Activated CD8-positive, alpha-beta memory T cell treated with anti-CD3 and anti-CD28 coated beads, Interleukin-2, amount 50 U/mL, for 1 hour (primary cell): ENCODE results near the gene ALX1.

Experiments
- DNase-seq: peaks from one replicate; pipeline ENCODE4 v3.0.0-alpha.2; 2020; ENCODE audit errors: extremely low read depth

Gene ALX1

GRCh38 chr12:85280165-85280983 is at the start of gene ALX1:
Gene ALX1 (plus strand): TSS chr12:85280220. CDS start chr12:85280262, 42 bp downstream.
- no peak for DNase-seq

- no peak for DNase-seq
These were observed 42.7 kb upstream of the ALX1 start for GRCh38 chr12:85237327-85237726.

DNA sequence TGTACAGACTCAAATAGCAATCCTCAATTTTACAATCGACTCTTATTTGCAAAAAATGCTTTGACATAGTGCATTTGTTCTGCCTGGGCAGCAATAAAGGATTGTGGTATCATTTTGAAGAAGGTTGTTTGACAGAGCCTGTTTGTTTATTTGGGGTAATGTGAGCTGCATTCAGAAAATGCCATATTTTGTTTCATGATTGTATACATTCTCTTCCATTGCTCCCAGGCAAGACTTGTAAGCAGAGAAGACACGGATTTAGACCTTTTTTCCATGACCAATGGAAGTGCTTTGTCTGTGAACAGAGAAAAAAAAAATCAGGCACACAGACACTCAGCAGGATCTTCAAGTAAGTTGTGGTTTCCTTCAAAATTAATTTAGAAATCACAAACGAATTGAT is 35.5 kb upstream of the ALX1 start:
- no peak for DNase-seq

DNA sequence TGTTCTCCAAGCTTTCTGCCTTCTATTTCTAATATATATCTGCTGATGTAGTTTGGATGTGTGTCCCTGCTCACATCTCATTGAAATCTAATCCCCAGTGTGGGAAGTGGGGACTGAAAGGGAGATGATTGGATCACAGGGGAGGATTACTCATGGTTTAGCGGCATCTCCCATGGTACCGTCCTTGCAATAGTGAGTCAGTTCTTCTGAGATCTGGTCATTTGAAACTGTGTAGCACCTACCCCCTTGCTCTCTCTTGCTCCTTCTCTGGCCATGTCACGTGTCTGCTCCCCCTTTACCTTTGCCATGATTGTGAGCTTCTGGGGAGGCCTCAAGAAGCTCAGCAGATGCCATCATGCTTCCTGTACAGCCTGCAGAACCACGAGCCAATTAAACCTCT is 26.2 kb upstream of the ALX1 start:
- no peak for DNase-seq

DNA sequence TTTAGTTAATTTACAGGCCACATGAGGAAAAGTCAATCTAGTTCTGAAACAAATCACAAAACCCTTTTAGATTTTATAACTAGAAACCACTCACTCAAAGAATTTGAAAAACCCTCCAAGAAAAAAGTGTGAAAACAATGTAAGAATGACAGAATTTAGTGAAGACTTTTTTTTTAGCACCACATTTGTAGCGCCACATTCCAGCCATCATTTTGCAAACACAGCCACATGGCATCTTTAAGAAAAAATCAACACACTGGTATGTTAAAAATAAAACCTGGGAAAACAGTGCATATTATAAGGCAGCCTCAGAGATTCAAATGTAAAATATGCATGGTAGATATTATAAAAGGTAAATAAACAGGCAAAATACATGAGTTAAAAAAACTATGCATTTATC is 22.3 kb upstream of the ALX1 start:
- DNase-seq: no peak

- no peak for DNase-seq
These were observed 19.6 kb upstream of the ALX1 start for GRCh38 chr12:85260447-85260846.

DNA sequence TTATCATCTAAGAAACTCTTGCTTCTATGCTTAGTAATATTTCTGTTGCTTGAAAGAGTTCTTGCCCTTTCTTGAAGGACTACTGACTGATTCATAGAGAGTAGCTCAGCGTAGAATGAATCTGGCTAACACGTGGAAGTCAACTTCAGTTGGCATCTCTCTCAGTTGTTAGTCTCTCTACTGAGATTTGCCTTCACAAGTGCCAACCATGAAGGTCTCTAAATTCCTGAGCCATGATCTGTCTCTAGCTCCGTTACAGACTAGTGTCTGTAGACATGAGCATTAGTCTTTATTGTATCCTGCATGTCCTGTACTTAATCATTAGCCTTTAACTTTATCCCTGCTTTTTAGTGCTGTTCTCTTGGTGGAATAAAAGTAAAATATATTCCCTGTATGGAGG is 19.1 kb upstream of the ALX1 start:
- no peak for DNase-seq

GRCh38 chr12:85266356-85266755 is 13.7 kb upstream of the ALX1 start:
- DNase-seq: no peak

- no peak for DNase-seq
These were observed 6.4 kb upstream of the ALX1 start for GRCh38 chr12:85273381-85274314.

DNA sequence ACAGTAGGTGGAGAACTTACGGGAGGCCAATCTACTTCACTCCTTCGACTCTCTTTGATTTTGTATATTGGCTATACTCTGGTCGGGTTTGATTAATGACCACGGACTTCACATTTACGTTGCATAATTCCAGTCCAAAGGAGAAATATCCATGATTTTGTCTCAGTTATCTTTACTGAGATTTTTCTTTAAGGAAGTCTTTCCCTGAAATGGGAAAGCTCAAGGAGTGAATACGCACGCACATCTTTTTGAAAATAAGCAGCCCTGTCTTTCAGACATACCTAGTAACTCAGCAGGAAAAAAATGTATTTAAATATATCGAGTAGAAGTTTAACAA is 5.7 kb upstream of the ALX1 start:
- DNase-seq: no peak

GRCh38 chr12:85275374-85275773 is 4.6 kb upstream of the ALX1 start:
- DNase-seq: no peak

DNA sequence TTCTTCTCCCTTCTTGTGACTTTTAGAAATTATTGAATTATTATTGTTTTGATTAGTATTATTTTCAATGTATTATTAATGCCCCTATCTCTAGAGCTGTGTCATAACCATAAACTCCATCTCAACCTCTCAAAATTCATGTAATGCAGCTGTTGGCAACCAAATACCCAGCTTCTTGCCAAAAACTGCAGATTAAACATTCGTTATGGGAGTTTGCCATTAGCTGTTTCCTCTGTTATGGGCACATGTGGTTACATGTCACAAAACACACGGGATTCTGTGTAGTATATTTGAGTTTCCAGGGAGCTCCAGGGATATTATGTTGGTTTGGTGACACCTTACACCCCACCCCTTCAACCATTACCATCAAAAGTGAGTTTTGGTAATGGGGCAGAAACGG is 2.8 kb upstream of the ALX1 start:
- DNase-seq: no peak

GRCh38 chr12:85277900-85278597 is 2.0 kb upstream of the ALX1 start:
- DNase-seq: no peak

DNA sequence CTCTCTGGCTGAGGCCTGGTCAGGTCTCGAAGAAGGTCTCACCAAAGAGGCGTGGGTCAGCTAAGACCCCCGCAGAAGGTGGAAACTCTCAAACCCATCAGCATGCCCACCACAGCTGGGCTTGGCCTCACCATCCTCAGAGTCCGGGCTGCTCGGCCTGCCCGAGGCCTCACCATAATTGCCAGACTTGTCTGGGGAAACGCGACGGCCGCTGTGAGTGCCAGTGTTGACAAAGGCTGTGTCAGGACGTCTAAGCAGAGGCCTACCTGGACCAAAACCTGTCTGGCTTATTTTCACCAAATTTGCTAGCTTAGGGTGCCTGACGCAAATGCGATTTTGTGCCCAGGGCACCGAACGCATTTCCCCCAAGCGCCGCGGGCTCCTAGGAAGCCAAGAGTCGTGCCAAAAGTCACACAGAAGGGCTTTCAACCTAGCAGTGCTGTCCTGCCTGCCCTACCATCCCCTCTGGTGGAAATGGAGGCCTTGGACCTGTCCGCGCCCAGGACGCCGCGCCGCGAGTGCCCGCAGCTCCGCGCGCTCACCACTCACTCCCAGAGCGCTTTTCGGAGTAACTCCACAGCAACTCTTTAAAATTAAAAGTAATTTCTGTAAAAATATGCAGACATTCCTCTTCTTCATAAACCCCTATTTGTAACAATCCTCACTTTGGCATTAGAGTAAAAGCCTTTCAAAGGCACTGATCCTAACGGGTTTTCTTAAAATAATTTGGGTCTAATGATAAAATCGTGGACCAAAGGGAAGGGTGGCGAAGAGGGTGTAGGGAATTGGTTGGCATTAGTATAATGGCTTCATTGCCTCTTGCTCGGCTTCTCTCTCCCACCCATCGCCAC is 1.2 kb upstream of the ALX1 start:
- no peak for DNase-seq

DNA sequence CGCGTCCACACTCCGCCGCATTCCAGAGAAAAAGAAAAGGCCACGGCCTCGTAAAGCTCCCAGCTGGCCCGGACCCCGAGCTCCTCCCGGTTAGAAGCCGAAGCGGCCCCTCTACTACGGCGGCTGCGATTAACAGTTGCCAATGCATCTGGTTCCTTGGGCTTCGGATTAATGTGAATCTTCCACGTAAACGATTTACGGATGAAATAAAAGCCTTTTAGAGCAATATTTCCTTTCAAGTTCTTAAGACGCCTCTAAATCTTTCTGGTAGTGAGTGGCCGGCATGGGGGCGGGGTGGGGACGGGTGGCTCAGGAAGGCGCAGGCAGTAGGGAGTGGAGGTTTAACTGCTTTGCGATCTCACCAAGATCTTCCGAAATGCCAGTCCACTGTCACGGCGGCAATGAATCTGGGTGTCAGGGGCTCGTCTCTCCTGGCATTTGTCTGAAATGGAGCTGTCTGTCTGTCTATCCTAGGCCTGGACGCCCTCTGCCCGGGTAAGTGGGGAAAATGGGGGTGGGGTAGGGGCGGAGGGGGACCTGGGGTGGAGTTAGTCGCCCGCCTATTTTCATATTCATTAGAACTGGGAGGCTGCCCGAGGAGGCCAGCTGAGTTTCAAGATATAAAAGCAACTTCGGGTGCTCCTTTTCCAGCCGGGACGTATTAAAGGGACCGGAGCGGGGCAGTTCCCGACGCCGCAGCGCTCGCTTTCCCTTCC is 413 bp upstream of the ALX1 start:
- DNase-seq: no peak

DNA sequence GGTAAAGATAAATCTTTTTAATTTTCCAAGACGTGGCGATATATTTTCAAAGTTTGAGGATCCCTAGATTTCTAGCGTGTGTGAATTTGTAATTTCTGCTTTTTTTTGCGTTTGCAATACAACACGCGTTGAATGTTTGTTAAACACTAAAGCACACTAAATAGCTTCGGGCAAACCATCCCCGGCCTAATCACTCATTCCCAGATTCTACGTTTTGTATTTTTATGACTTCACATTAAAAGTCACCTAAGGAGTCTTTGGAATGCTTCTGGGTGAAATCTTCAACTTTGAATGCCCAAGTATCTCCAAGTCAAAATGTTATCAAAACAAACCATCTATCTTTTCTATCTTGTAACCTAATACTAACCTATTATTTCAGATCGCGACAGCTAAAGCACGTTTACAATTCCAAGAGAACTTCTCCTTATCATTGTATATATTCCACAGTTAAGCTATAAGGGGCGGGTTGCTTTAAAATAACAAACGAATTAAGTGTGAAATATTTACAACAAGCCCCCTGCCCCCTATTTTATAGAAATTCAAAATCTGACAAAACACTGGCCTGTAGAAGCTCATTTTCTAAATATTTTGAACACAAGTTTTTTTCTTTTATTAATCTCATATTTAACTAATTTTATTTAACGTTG is 1.1 kb downstream of the ALX1 start:
- DNase-seq: no peak

DNA sequence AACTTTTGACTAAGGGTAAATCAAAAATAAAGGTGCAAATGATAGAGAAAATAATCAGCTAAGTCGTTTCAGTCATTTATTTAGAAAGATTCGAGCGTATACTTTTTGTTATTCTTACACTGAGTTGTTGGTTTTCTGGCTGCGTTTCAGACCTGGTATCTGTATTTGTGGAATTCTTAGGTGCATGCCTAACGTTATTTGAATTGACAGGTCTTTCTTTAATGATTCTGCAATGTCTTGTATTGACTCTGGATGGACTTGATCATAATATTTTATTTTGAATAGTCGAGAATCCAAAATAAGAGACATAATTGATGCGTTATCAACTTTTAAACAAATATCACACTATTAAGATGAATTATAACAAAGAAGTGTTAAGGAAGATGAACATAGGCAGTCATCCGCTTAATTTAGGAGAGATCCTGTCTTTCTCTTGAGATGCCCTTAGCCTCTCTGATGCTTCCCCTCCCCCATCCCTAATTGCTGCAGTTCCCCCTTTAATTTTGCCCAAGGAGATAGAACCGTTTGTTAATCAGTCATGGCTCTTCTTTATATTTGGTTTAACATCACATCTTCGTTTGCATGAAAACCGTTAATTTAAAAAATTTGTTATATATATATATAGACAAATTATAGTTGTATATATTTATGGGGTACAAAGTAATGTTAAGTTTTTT is 1.8 kb downstream of the ALX1 start:
- no peak for DNase-seq

- DNase-seq: no peak
These were observed 3.5 kb downstream of the ALX1 start for GRCh38 chr12:85283560-85283959.

GRCh38 chr12:85296362-85296761 is 16.3 kb downstream of the ALX1 start:
- no peak for DNase-seq

- DNase-seq: no peak
These were observed 19.0 kb downstream of the ALX1 start for GRCh38 chr12:85299053-85299452.
